ENCODE data around the gene RNF214.
A peak's percentile ranks its signal among the peaks of the same experiment; 100 is the strongest.
"Not testable (repeated sequence)": the region's sequence is repeated elsewhere in the genome, so short reads cannot be mapped to it uniquely, and the experiment has no call there.

Gene RNF214

GRCh38 chr11:117232092-117232878 lies at the start of gene RNF214:
TSS of gene RNF214 (plus strand) at chr11:117232671. CDS start at chr11:117234273, 1,602 bp downstream.
- peak; percentile 63 to 68 (median 65) for DNase-seq (ENCODE audit: low read depth in 3 of 3)

- DNase-seq (ENCODE audit: low read depth in 3 of 3): not testable (repeated sequence)
Measured at GRCh38 chr11:117183178-117183577, 49.3 kb upstream of the RNF214 start.

GRCh38 chr11:117183724-117184349 lies 48.6 kb upstream of the RNF214 start:
- no peak for DNase-seq (ENCODE audit: low read depth in 3 of 3)

DNA sequence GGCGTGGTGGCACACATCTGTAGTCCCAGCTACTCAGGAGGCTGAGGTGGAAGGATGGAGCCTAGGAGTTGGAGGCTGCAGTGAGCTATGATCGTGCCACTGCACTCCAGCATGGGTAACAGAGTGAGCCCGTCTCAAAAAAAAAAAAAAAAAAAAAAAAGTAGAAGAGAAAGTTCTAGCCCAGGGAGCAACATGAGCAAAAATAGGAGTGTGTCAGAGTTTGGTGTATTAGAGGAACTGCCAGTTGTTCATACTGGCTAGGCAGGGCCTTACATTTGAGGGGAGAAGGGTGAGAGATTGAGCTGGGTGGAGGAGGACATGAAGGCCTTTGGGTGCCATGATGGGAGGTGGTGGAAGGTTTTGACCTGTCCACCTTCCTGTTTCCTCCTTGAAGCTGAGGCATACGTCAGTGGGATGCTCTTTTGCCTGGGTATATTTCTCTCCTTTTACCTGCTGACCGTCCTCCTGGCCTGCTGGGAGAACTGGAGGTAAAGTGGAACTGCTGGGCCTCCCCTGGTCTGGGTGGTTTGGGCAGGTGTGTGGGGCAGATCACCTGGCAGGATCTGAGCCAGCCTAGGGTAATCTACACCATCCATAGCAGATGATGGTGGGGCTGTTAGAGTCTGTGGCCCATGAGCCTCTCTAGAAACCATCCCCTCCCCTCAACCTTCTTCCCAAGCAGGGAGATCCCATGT lies 46.6 kb upstream of the RNF214 start:
- no peak for DNase-seq (ENCODE audit: low read depth in 3 of 3)

GRCh38 chr11:117186431-117186761 lies 46.1 kb upstream of the RNF214 start:
- no peak for DNase-seq (ENCODE audit: low read depth in 3 of 3)

GRCh38 chr11:117187007-117187406 lies 45.5 kb upstream of the RNF214 start:
- DNase-seq (ENCODE audit: low read depth in 3 of 3): no peak

DNA sequence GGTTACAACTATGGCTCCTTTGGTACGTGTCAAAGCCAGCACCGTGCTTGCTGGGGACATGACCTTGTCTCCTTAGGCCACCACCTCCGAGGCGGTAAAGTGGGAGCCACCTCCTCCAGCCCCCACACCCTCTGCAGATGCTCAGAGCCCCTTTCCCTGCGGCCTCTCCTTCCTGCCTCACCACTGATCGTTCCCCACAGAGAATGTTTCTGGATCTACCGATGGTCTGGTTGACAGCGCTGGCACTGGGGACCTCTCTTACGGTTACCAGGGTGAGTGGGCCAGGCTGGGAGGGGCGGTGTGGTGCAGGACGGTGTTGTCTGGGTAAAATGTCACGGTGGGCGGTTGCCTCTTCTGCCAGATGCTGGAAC lies 45.1 kb upstream of the RNF214 start:
- DNase-seq (ENCODE audit: low read depth in 3 of 3): no peak

DNA sequence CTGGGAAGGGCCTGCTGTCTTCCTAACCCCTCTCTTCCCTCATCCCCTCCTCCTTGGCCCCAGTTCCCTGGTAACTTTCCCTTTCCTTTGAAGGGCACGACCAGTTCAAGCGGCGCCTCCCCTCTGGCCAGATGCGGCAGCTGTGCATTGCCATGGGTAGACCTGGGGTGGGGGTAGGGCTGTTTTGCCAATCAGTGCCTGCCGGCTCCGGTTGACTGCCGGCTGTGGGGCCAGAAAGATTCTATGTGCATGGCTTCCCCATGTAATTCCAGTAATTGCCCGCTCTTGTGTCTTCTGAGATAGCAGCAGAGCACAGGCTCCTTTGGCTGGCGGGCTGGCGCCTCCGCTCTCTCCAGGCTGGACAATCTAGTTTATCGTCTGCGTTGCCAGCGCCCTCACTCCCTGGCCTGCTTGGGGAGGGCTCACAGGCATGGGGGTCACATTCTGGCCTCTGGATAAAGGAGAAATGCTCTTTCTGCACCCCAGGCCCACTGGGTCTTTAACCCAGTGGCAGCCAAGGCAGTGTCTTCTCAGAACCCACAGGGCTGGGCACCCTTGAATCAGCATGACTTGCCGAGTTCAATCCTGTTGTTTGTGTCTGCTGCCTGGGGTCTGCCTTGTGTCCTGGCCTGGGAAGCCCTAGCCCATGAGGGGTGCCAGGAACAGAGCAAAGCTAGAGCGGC lies 44.5 kb upstream of the RNF214 start:
- no peak for DNase-seq (ENCODE audit: low read depth in 3 of 3)

DNA sequence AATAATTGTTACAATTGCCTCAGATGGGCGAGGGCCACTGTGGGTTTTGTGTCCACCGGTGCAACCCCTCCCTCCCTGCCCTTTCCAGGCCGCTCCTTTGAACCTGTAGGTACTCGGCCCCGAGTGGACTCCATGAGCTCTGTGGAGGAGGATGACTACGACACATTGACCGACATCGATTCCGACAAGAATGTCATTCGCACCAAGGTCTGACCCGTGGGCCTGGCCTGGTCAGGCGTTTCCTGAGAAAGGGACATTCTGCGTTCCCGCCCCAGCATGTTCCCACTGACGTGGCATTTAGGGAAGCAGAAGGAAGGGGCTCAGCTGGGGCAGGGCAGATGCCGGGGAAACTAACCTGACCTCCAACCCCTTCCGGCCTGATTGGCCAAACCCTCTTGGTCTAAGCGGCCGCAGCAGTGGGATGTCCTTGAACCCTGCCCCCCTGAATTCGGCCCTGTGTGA lies 43.8 kb upstream of the RNF214 start:
- DNase-seq (ENCODE audit: low read depth in 3 of 3): no peak

DNA sequence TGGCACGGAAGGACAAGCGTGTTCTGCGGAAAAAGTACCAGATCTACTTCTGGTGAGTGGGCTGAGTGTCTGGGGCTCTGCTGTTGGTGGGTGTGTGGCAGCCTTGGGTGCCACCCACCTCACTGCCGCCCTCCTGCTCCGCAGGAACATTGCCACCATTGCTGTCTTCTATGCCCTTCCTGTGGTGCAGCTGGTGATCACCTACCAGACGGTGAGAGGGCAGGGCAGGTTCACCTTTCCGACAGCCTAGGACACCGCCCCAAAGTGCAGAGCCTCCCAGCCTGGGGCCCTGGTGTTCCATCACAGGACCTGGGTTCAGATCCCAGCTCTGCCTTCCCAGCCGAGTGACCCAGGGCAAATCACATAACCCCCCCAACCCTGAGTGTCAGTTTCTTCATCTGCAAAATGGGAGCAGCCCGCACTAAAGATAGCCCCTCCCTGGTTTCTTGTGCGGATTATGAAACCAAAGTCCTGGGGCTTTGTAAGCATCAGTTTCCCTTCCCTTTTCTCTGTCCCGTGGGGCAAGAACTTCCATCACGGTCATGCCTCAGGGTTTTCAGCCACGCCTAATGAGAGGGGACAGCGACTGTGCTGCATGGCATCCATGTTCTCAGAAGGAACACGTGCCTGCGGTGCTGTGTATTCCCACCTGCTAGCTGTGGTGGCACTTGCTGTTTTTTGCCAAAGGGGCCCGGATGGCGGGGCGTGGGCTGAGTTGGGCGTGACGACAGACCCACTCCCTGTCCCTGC lies 43.1 kb upstream of the RNF214 start:
- no peak for DNase-seq (ENCODE audit: low read depth in 3 of 3)

GRCh38 chr11:117189941-117190544 lies 42.4 kb upstream of the RNF214 start:
- DNase-seq (ENCODE audit: low read depth in 3 of 3): no peak

- DNase-seq (ENCODE audit: low read depth in 3 of 3): no peak
Measured at GRCh38 chr11:117191680-117192400, 40.6 kb upstream of the RNF214 start.

- no peak for DNase-seq (ENCODE audit: low read depth in 3 of 3)
Measured at GRCh38 chr11:117192401-117192875, 40.0 kb upstream of the RNF214 start.

DNA sequence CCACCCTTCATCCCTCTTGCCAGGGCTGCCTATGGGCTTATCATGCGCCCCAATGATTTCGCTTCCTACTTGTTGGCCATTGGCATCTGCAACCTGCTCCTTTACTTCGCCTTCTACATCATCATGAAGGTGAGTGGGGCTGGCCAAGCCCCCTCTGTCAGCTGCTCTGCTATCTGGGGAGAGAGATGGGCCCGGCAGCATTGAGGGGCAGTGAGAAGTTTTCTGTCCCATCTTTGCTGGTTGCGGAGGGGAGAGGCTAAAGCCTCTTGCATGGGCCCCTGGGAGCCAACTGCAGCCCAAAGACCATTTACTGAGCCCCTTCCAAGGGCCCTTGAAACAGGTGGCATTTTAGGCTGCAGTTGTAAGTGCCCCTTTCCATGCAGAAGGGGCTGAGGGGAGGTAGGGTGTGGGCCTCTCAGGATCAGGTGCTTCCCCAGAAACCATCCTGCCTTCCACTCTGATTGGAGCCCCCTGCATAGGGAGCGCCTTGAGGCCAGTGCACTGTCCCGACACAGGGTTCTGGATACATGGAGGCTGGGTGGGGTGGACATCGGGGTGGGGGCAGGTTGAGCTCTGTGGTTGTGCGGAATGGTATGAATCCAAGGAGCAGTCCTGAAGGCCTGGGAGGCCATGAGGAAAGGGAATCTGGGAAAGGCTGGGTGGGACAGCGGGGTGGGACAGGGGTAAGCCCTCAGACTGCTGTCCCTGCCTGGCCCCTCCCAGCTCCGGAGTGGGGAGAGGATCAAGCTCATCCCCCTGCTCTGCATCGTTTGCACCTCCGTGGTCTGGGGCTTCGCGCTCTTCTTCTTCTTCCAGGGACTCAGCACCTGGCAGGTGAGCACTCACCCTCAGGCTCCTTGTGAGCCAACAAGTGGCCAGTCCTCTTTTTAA lies 39.1 kb upstream of the RNF214 start:
- DNase-seq (ENCODE audit: low read depth in 3 of 3): no peak

DNA sequence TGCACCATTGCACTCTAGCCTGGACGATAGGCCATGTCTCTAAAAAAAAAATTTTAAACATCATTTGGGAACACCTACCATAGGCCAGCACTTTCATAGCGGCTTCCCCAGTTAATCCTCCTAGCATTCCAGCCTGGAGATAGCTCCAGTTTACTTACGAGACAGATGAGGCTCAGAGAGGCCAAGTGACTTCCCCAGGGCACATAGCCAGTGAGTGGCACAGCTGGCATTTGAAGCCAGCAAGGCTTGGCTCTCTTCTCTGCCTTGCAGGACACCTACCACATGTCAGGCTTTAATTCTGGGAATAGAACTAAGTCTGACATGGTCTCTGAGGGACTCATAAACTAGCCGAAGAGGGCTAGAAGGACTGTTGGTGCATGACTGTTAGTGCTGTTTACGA lies 38.2 kb upstream of the RNF214 start:
- DNase-seq (ENCODE audit: low read depth in 3 of 3): no peak

GRCh38 chr11:117195258-117195657 lies 37.2 kb upstream of the RNF214 start:
- DNase-seq (ENCODE audit: low read depth in 3 of 3): no peak

- DNase-seq (ENCODE audit: low read depth in 3 of 3): no peak
Measured at GRCh38 chr11:117195761-117196160, 36.7 kb upstream of the RNF214 start.

DNA sequence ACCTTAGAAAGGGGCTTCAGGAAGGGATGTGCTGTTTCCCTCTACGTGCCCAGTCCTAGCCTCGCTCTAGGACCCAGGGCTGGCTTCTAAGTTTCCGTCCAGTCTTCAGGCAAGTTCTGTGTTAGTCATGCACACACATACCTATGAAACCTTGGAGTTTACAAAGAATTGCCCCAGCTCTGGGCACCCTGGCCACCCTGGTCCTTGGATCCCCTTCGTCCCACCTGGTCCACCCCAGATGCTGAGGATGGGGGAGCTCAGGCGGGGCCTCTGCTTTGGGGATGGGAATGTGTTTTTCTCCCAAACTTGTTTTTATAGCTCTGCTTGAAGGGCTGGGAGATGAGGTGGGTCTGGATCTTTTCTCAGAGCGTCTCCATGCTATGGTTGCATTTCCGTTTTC lies 35.5 kb upstream of the RNF214 start:
- DNase-seq (ENCODE audit: low read depth in 3 of 3): no peak
